Neural cell (in vitro differentiated cells): ENCODE measurements around the gene ARF1. TPM values are rescaled to one million over a fixed set of nuclear protein-coding genes. Genes with fewer than 3 reads are reported as not detected.

Experiments
- H2AFZ ChIP-seq: fragments of 200-600, 300-800 bp; sonication (generic), shearing (Covaris generic); 2 replicates; pipeline ENCODE4 v1.6.0; 2014; ENCODE audit warnings: low read depth, mild to moderate bottlenecking, antibody characterized with exemption, low read length, moderate library complexity
- H3F3A ChIP-seq: fragments of 200-600 bp; shearing (Covaris generic); 2 replicates; pipeline ENCODE4 v1.6.1; 2016; ENCODE audit warnings: mild to moderate bottlenecking, moderate library complexity, mixed read lengths, antibody characterized with exemption, low read length; ENCODE audit not compliant: insufficient read depth, poor library complexity, severe bottlenecking
- H3K27ac ChIP-seq: fragments of 200-600, 300-800 bp; sonication (generic), shearing (Covaris generic); 2 replicates; pipeline ENCODE4 v1.5.1; 2014; ENCODE audit warnings: mild to moderate bottlenecking, low read length, moderate library complexity
- H3K27me3 ChIP-seq: fragments of 300-800, 200-600 bp; sonication (generic), shearing (Covaris generic); 2 replicates; pipeline ENCODE4 v1.6.0; 2014; ENCODE audit warnings: mild to moderate bottlenecking, low read depth, low read length, moderate library complexity; ENCODE audit not compliant: insufficient read depth
- H3K36me3 ChIP-seq: fragments of 300-800, 200-600 bp; sonication (generic), shearing (Covaris generic); 2 replicates; pipeline ENCODE4 v1.5.1; 2014; ENCODE audit warnings: mild to moderate bottlenecking, antibody characterized with exemption, low read length, moderate library complexity; ENCODE audit not compliant: insufficient read depth
- H3K4me2 ChIP-seq: fragments of 300-800, 200-600 bp; sonication (generic), shearing (Covaris generic); 2 replicates; pipeline ENCODE4 v1.6.0; 2014; ENCODE audit warnings: mild to moderate bottlenecking, low read length
- H3K4me3 ChIP-seq: fragments of 300-800, 200-600 bp; sonication (generic), shearing (Covaris generic); 2 replicates; pipeline ENCODE4 v1.5.1; 2014; ENCODE audit warnings: mild to moderate bottlenecking, low read length, moderate library complexity
- H3K79me2 ChIP-seq: fragments of 200-600 bp; shearing (Covaris generic); replicated peaks from 2 replicates; pipeline ENCODE4 v1.6.0; 2014; ENCODE audit warnings: mild to moderate bottlenecking, low read length, moderate library complexity; ENCODE audit not compliant: insufficient read depth
- H3K9ac ChIP-seq: fragments of 300-800, 200-600 bp; sonication (generic), shearing (Covaris generic); 2 replicates; pipeline ENCODE4 v1.6.1; 2016; ENCODE audit warnings: mild to moderate bottlenecking, low read length, mixed read lengths
- H3K9me2 ChIP-seq: fragments of 200-600 bp; shearing (Covaris generic); 2 replicates; pipeline ENCODE4 v1.6.1; 2016; ENCODE audit warnings: mild to moderate bottlenecking, low read length, mixed read lengths; ENCODE audit not compliant: insufficient read depth
- H3K9me3 ChIP-seq: fragments of 200-600, 300-800 bp; sonication (generic), shearing (Covaris generic); 2 replicates; pipeline ENCODE4 v1.6.1; 2016; ENCODE audit warnings: mild to moderate bottlenecking, mixed run types, low read length, moderate library complexity, mixed read lengths
- H4K20me1 ChIP-seq: fragments of 200-600 bp; shearing (Covaris generic); 2 replicates; pipeline ENCODE4 v1.6.1; 2016; ENCODE audit warnings: mild to moderate bottlenecking, mixed run types; ENCODE audit not compliant: insufficient read depth
- CTCF ChIP-seq: fragments of 450-650 bp; IDR thresholded peaks from 2 replicates; pipeline ENCODE4 v1.5.1; 2014; ENCODE audit warnings: antibody characterized with exemption, mild to moderate bottlenecking, moderate library complexity; ENCODE audit not compliant: poor library complexity, severe bottlenecking
- EP300 ChIP-seq: fragments of 450-650 bp; conservative IDR thresholded peaks from 2 replicates; pipeline ENCODE4 v1.6.1; 2014; ENCODE audit warnings: antibody characterized with exemption, mild to moderate bottlenecking, moderate library complexity; ENCODE audit not compliant: poor library complexity, severe bottlenecking
- EZH2 ChIP-seq: fragments of 200-600, 300-800 bp; shearing (Covaris generic), sonication (generic); IDR thresholded peaks from 2 replicates; pipeline ENCODE4 v1.6.1; 2014; ENCODE audit warnings: antibody characterized with exemption, low read length, borderline replicate concordance, mild to moderate bottlenecking; ENCODE audit not compliant: insufficient read depth, poor library complexity, severe bottlenecking
- MXI1 ChIP-seq: fragments of 450-650 bp; conservative IDR thresholded peaks from 2 replicates; pipeline ENCODE4 v1.6.1; 2014; ENCODE audit warnings: antibody characterized with exemption, mild to moderate bottlenecking; ENCODE audit not compliant: poor library complexity, severe bottlenecking
- POLR2AphosphoS5 ChIP-seq: IDR thresholded peaks from 2 replicates; pipeline ENCODE4 v1.6.1; 2012
- RAD21 ChIP-seq: fragments of 450-650 bp; conservative IDR thresholded peaks from 2 replicates; pipeline ENCODE4 v1.6.1; 2014; ENCODE audit warnings: antibody characterized with exemption, mild to moderate bottlenecking, moderate library complexity
- REST ChIP-seq: IDR thresholded peaks from 2 replicates; pipeline ENCODE4 v1.6.1; 2012; ENCODE audit warnings: borderline replicate concordance
- SMC3 ChIP-seq: fragments of 450-650 bp; conservative IDR thresholded peaks from 2 replicates; pipeline ENCODE4 v1.6.1; 2014; ENCODE audit warnings: antibody characterized with exemption, mild to moderate bottlenecking, moderate library complexity; ENCODE audit not compliant: poor library complexity
- TAF1 ChIP-seq: IDR thresholded peaks from 2 replicates; pipeline ENCODE4 v1.6.1; 2012; ENCODE audit warnings: low read depth
- polyA plus RNA-seq: library from polyadenylated mRNA; depleted of rRNA; stranded (reverse); fragments of >200 nt; gene quantifications from 2 replicates; pipeline ENCODE4 v1.2.3, GENCODE V29; 2014

Gene ARF1
- polyA plus RNA-seq, 1 donor from 2014 or later, result 168 TPM

GRCh38 chr1:228100822-228101613 is 18.5 kb downstream of the ARF1 start:
- no peaks in the 10 kb centered on the region for H3K27me3 ChIP-seq
- no peaks in the 10 kb centered on the region for H3F3A ChIP-seq
- peak overlapping the region; percentile 85 for H3K4me3 ChIP-seq
- H4K20me1 ChIP-seq, result no peaks in the 10 kb centered on the region
- no peaks in the 10 kb centered on the region for H3K9me2 ChIP-seq
- no peaks in the 10 kb centered on the region for H3K9me3 ChIP-seq
- no peak overlapping the region for H3K4me2 ChIP-seq
- no peak for TF ChIP-seq RAD21
- no peak for TF ChIP-seq MXI1
- TF ChIP-seq EP300, result no peak
- TF ChIP-seq REST, result no peak
- TF ChIP-seq EZH2, result no peak
- TF ChIP-seq CTCF, result no peak
- no peak for TF ChIP-seq SMC3
- no peak for TF ChIP-seq POLR2AphosphoS5
- no peak for TF ChIP-seq TAF1
- H3K9ac ChIP-seq, result no peak overlapping the region
- no peak overlapping the region for H3K27ac ChIP-seq
- H3K79me2 ChIP-seq, result peaks cover 19% of the 10 kb centered on the region
- H3K36me3 ChIP-seq, result peaks cover 9% of the 10 kb centered on the region
- H2AFZ ChIP-seq, result no peak overlapping the region

- Histone ChIP-seq H3K9ac (peak overlapping the region; percentile 92), H3F3A (no peaks in the 10 kb centered on the region), H3K27me3 (no peaks in the 10 kb centered on the region), H3K4me3 (peak overlapping the region; percentile 85), H3K79me2 (peaks cover 13% of the 10 kb centered on the region), H3K9me2 (no peaks in the 10 kb centered on the region), H2AFZ (no peak overlapping the region), H4K20me1 (no peaks in the 10 kb centered on the region), H3K9me3 (no peaks in the 10 kb centered on the region), H3K36me3 (peaks cover 3% of the 10 kb centered on the region), H3K4me2 (peak overlapping the region; percentile 62), H3K27ac (no peak overlapping the region)
- TF ChIP-seq EP300, result no peak
- no peak for TF ChIP-seq POLR2AphosphoS5
- no peak for TF ChIP-seq REST
- no peak for TF ChIP-seq EZH2
- TF ChIP-seq TAF1, result no peak
- no peak for TF ChIP-seq CTCF
- TF ChIP-seq MXI1, result no peak
- no peak for TF ChIP-seq RAD21
- TF ChIP-seq SMC3, result no peak
These were observed 19.1 kb downstream of the ARF1 start for GRCh38 chr1:228101614-228101993.
